ENCODE measurements around the gene MAGI2. TPM values are rescaled to one million over a fixed set of nuclear protein-coding genes. Genes with fewer than 3 reads are reported as not detected.
A peak's percentile ranks its signal among the peaks of the same experiment; 100 is the strongest.

The MAGI2 gene
- total RNA-seq, 1 experiment from 2014 or later, result 0.07 TPM

DNA sequence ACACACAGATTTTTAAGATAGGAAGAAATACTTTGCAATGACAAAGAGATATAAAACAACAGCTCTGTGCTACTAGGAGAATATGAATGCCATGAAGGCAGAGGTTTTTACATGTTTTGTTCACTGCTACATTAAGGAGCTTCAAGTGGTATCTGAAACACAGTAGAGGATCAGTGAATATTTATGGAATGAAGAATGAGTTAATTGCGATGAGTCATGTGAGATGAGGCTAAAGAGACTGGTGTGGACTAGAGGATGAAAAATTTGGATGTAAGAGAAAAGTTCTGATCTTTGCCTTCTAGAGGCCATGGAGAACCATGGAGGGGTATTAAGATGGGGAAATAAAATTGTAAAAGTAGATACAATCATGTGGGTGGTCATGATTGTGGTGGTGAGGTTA lies 1220.7 kb downstream of the MAGI2 start:
- H3K36me3 Mint-ChIP-seq (ENCODE audit: insufficient read depth, unreplicated experiment), result no peaks in the 10 kb centered on the region
- intact Hi-C loops (cut with micrococcal nuclease), result no loop called here
- ChIA-PET POLR2A (no interaction called here), CTCF (no interaction called here)
- no peak for DNase-seq (ENCODE audit: unreplicated experiment)
- no peaks in the 10 kb centered on the region for H3K9me3 Mint-ChIP-seq (ENCODE audit: unreplicated experiment)
- no peak for TF ChIP-seq CTCF (IDR thresholded peaks at IDR 0.05; ENCODE audit: unreplicated experiment)
- H3K27ac Mint-ChIP-seq (ENCODE audit: low read depth, unreplicated experiment), result no peak overlapping the region
- no peaks in the 10 kb centered on the region for H3K4me1 Mint-ChIP-seq (ENCODE audit: insufficient read depth, unreplicated experiment)
- H3K4me3 Mint-ChIP-seq (ENCODE audit: unreplicated experiment), result no peak overlapping the region
- peaks cover 23% of the 10 kb centered on the region for H3K27me3 Mint-ChIP-seq (ENCODE audit: insufficient read depth, unreplicated experiment)
- BruUV-seq (replicated peaks), result no TSS peak

GRCh38 chr7:78226059-78226719 lies 1227.3 kb downstream of the MAGI2 start:
- Mint-ChIP-seq H3K4me3 (ENCODE audit: unreplicated experiment) (no peak overlapping the region), H3K27me3 (ENCODE audit: insufficient read depth, unreplicated experiment) (peaks cover 44% of the 10 kb centered on the region), H3K4me1 (ENCODE audit: insufficient read depth, unreplicated experiment) (no peaks in the 10 kb centered on the region), H3K27ac (ENCODE audit: low read depth, unreplicated experiment) (no peak overlapping the region), H3K9me3 (ENCODE audit: unreplicated experiment) (no peaks in the 10 kb centered on the region), H3K36me3 (ENCODE audit: insufficient read depth, unreplicated experiment) (no peaks in the 10 kb centered on the region)
- TF ChIP-seq CTCF (IDR thresholded peaks at IDR 0.05; ENCODE audit: unreplicated experiment), result peak; percentile 50
- BruUV-seq (replicated peaks), result no TSS peak
- DNase-seq (ENCODE audit: unreplicated experiment), result peak; percentile 50
- CTCF ChIA-PET, result interaction anchor here (0.6 to 1.2 kb wide), 10 partner anchors 13 to 1735 kb away, joined by 3 to 6 read pairs (median 4); no protein-coding TSS in a partner anchor
- intact Hi-C loops (cut with micrococcal nuclease), result loop anchor here (1.0 to 2.0 kb wide), 2 partner anchors 205 to 286 kb away; no protein-coding TSS in a partner anchor
- POLR2A ChIA-PET, result no interaction called here

DNA sequence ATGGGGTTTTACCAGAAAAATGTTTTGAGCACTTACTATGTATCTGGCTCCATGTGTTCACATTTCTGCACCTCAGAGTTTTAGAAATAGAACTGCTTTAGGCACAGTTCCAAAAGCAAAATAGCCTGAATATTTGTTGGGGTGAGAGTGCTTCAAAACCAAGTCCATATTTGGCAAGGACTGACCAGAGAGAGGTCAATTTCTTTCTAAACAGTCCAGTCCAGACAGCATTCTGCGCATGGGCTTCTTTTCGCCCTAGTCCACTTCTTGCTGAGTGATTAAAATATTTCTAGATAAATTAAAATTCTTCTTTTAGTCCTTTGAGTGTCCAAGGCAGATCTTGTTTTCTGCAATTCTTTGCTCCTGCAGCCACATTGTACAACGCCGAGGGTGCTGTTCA lies 1227.9 kb downstream of the MAGI2 start:
- Mint-ChIP-seq H3K27me3 (ENCODE audit: insufficient read depth, unreplicated experiment) (peaks cover 50% of the 10 kb centered on the region), H3K4me1 (ENCODE audit: insufficient read depth, unreplicated experiment) (no peaks in the 10 kb centered on the region), H3K4me3 (ENCODE audit: unreplicated experiment) (no peak overlapping the region), H3K9me3 (ENCODE audit: unreplicated experiment) (no peaks in the 10 kb centered on the region), H3K36me3 (ENCODE audit: insufficient read depth, unreplicated experiment) (no peaks in the 10 kb centered on the region), H3K27ac (ENCODE audit: low read depth, unreplicated experiment) (no peak overlapping the region)
- CTCF ChIA-PET, result no interaction called here
- TF ChIP-seq CTCF (IDR thresholded peaks at IDR 0.05; ENCODE audit: unreplicated experiment), result no peak
- POLR2A ChIA-PET, result no interaction called here
- BruUV-seq (replicated peaks), result no TSS peak
- no peak for DNase-seq (ENCODE audit: unreplicated experiment)
- intact Hi-C loops (cut with micrococcal nuclease), result no loop called here

DNA sequence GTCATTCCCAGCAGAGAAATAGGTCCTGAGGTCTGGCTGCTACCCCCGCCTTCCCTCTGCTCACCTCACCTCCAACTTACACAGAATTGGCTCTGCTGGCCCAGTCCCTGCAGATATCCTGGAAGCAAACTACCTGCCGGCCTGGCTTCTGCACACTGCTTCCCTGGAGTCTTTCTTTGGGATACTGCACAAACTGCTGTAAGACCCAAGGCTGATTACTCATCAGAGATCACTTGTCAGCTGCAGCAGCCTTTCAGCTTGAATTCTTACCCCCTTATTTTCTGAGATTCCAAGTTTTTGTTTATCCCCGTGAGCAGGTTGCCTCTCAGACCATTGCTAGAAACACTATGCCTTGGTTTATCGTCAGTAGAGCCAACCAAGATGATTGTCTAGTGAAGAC lies 1228.5 kb downstream of the MAGI2 start:
- H3K27ac Mint-ChIP-seq (ENCODE audit: low read depth, unreplicated experiment), result no peak overlapping the region
- no peak overlapping the region for H3K4me3 Mint-ChIP-seq (ENCODE audit: unreplicated experiment)
- H3K36me3 Mint-ChIP-seq (ENCODE audit: insufficient read depth, unreplicated experiment), result no peaks in the 10 kb centered on the region
- intact Hi-C loops (cut with micrococcal nuclease), result no loop called here
- ChIA-PET POLR2A (no interaction called here), CTCF (interaction anchor here (0.7 kb wide), 1 partner anchor 934 kb away, joined by 3 read pairs; no protein-coding TSS in a partner anchor)
- H3K27me3 Mint-ChIP-seq (ENCODE audit: insufficient read depth, unreplicated experiment), result peaks cover 56% of the 10 kb centered on the region
- no peak for DNase-seq (ENCODE audit: unreplicated experiment)
- BruUV-seq (replicated peaks), result no TSS peak
- H3K4me1 Mint-ChIP-seq (ENCODE audit: insufficient read depth, unreplicated experiment), result no peaks in the 10 kb centered on the region
- H3K9me3 Mint-ChIP-seq (ENCODE audit: unreplicated experiment), result no peaks in the 10 kb centered on the region
- no peak for TF ChIP-seq CTCF (IDR thresholded peaks at IDR 0.05; ENCODE audit: unreplicated experiment)

All from MCF 10A (cell line).